ENCODE results near the gene CDR2. TPM values are rescaled to one million over a fixed set of nuclear protein-coding genes. Genes with fewer than 3 reads are reported as not detected.

The CDR2 gene
- total RNA-seq, 1 donor from 2014 or later = 57.6 TPM

GRCh38 chr16:22324787-22325597 is 49.4 kb downstream of the CDR2 start:
- FAIRE-seq (no peak), DNase-seq (ENCODE audit: low read depth) (no peak)
- no peak overlapping the region for H3K9ac ChIP-seq (ENCODE audit: low read length)
- Mint-ChIP-seq H3K27ac (ENCODE audit: unreplicated experiment) (no peak overlapping the region), H3K4me3 (ENCODE audit: unreplicated experiment) (no peak overlapping the region), H3K27me3 (ENCODE audit: low read depth, unreplicated experiment) (no peaks in the 10 kb centered on the region), H3K36me3 (ENCODE audit: low read depth, unreplicated experiment) (peaks cover 9% of the 10 kb centered on the region), H3K9me3 (ENCODE audit: unreplicated experiment) (no peaks in the 10 kb centered on the region), H3K4me1 (ENCODE audit: low read depth, unreplicated experiment) (no peaks in the 10 kb centered on the region)
- H3K27ac ChIP-seq (ENCODE audit: low read depth, low read length) = no peak overlapping the region
- no peak overlapping the region for H3K4me2 ChIP-seq (ENCODE audit: low read length)
- peaks cover 58% of the 10 kb centered on the region for H4K20me1 ChIP-seq (ENCODE audit: insufficient read depth, low read length)
- H3K27me3 ChIP-seq (ENCODE audit: insufficient read depth, low read length) = no peaks in the 10 kb centered on the region
- TF ChIP-seq EZH2 (IDR thresholded peaks at IDR 0.05; ENCODE audit: insufficient read depth, low read length) (no peak), CTCF (IDR thresholded peaks at IDR 0.05; ENCODE audit: insufficient read depth, low read depth, low read length) (no peak)
- no peaks in the 10 kb centered on the region for H3K4me1 ChIP-seq (ENCODE audit: insufficient read depth, low read length)
- H3K9me3 ChIP-seq (ENCODE audit: insufficient read depth, low read depth, low read length) = no peaks in the 10 kb centered on the region
- peaks cover 5% of the 10 kb centered on the region for H3K79me2 ChIP-seq (ENCODE audit: insufficient read depth, low read length)
- H3K4me3 ChIP-seq (ENCODE audit: insufficient read depth, low read depth, low read length) = no peak overlapping the region
- no peak overlapping the region for H2AFZ ChIP-seq (ENCODE audit: low read depth, low read length)
- H3K36me3 ChIP-seq (ENCODE audit: insufficient read depth, low read length) = peaks cover 9% of the 10 kb centered on the region

- H3K4me2 ChIP-seq (ENCODE audit: low read length) = no peak overlapping the region
- H3K4me1 ChIP-seq (ENCODE audit: insufficient read depth, low read length) = no peaks in the 10 kb centered on the region
- peaks cover 4% of the 10 kb centered on the region for H3K36me3 ChIP-seq (ENCODE audit: insufficient read depth, low read length)
- H4K20me1 ChIP-seq (ENCODE audit: insufficient read depth, low read length) = peaks cover 54% of the 10 kb centered on the region
- no peaks in the 10 kb centered on the region for H3K27me3 ChIP-seq (ENCODE audit: insufficient read depth, low read length)
- Mint-ChIP-seq H3K9me3 (ENCODE audit: unreplicated experiment) (no peaks in the 10 kb centered on the region), H3K27ac (ENCODE audit: unreplicated experiment) (no peak overlapping the region), H3K4me1 (ENCODE audit: low read depth, unreplicated experiment) (no peaks in the 10 kb centered on the region), H3K36me3 (ENCODE audit: low read depth, unreplicated experiment) (peaks cover 8% of the 10 kb centered on the region), H3K4me3 (ENCODE audit: unreplicated experiment) (no peak overlapping the region), H3K27me3 (ENCODE audit: low read depth, unreplicated experiment) (no peaks in the 10 kb centered on the region)
- H3K9ac ChIP-seq (ENCODE audit: low read length) = no peak overlapping the region
- H3K27ac ChIP-seq (ENCODE audit: low read depth, low read length) = no peak overlapping the region
- no peak overlapping the region for H2AFZ ChIP-seq (ENCODE audit: low read depth, low read length)
- no peak for DNase-seq (ENCODE audit: low read depth)
- no peak for FAIRE-seq
- H3K9me3 ChIP-seq (ENCODE audit: insufficient read depth, low read depth, low read length) = no peaks in the 10 kb centered on the region
- no peak overlapping the region for H3K4me3 ChIP-seq (ENCODE audit: insufficient read depth, low read depth, low read length)
- H3K79me2 ChIP-seq (ENCODE audit: insufficient read depth, low read length) = peaks cover 5% of the 10 kb centered on the region
- TF ChIP-seq EZH2 (IDR thresholded peaks at IDR 0.05; ENCODE audit: insufficient read depth, low read length) (no peak), CTCF (IDR thresholded peaks at IDR 0.05; ENCODE audit: insufficient read depth, low read depth, low read length) (no peak)
These were observed 50.2 kb downstream of the CDR2 start for GRCh38 chr16:22323959-22324786.

Data from astrocyte (in vitro differentiated cells and primary cell).